ENCODE results near the gene LAMA2.

GRCh38 chr6:129385117-129385516 is 502.2 kb downstream of the LAMA2 start:
- TF ChIP-seq, protein P1, sequence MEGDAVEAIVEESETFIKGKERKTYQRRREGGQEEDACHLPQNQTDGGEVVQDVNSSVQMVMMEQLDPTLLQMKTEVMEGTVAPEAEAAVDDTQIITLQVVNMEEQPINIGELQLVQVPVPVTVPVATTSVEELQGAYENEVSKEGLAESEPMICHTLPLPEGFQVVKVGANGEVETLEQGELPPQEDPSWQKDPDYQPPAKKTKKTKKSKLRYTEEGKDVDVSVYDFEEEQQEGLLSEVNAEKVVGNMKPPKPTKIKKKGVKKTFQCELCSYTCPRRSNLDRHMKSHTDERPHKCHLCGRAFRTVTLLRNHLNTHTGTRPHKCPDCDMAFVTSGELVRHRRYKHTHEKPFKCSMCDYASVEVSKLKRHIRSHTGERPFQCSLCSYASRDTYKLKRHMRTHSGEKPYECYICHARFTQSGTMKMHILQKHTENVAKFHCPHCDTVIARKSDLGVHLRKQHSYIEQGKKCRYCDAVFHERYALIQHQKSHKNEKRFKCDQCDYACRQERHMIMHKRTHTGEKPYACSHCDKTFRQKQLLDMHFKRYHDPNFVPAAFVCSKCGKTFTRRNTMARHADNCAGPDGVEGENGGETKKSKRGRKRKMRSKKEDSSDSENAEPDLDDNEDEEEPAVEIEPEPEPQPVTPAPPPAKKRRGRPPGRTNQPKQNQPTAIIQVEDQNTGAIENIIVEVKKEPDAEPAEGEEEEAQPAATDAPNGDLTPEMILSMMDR (conservative IDR thresholded peaks at IDR 0.05 in 1 of 2, IDR thresholded peaks at IDR 0.05 in 1 of 2; ENCODE audit: low read depth in 1 of 2, low read length in 2 of 2), result no peak
- TF ChIP-seq EZH2 (IDR thresholded peaks at IDR 0.05; ENCODE audit: low read length, missing control alignments), result no peak

Measured in fibroblast of lung (primary cell).